AG10803 (cell line): ENCODE measurements around the gene BIN1.

Experiments used
- DNase-seq: peaks from one replicate; pipeline ENCODE4 v3.0.0; 2010; ENCODE audit warnings: low read depth
- H3K4me3 ChIP-seq: 2 replicates; pipeline ENCODE4 v1.5.1; 2011; ENCODE audit warnings: mild to moderate bottlenecking, low read length, control low read depth
- CTCF ChIP-seq: conservative IDR thresholded peaks from 2 replicates; pipeline ENCODE4 v1.5.1; 2011; ENCODE audit warnings: mild to moderate bottlenecking, low read length, control low read depth, inconsistent platforms

The BIN1 gene

GRCh38 chr2:127133793-127134192 is 26.8 kb upstream of the BIN1 start:
- H3K4me3 ChIP-seq = no peak overlapping the region
- DNase-seq = no peak
- TF ChIP-seq CTCF = no peak

- peak; percentile 22; the same call in 1 of the 2 replicates for TF ChIP-seq CTCF
- DNase-seq = no peak
- no peak overlapping the region for H3K4me3 ChIP-seq
Measured at GRCh38 chr2:127130421-127130820, 23.5 kb upstream of the BIN1 start.

- DNase-seq = no peak
- no peak for TF ChIP-seq CTCF
- H3K4me3 ChIP-seq = no peak overlapping the region
Measured at GRCh38 chr2:127129937-127130336, 23.0 kb upstream of the BIN1 start.

GRCh38 chr2:127128445-127128904 is 21.5 kb upstream of the BIN1 start:
- no peak for DNase-seq
- TF ChIP-seq CTCF = no peak
- H3K4me3 ChIP-seq = no peak overlapping the region

GRCh38 chr2:127125821-127126220 is 18.9 kb upstream of the BIN1 start:
- DNase-seq = no peak
- H3K4me3 ChIP-seq = no peak overlapping the region
- TF ChIP-seq CTCF = no peak

GRCh38 chr2:127124426-127124825 is 17.5 kb upstream of the BIN1 start:
- no peak for DNase-seq
- no peak for TF ChIP-seq CTCF
- H3K4me3 ChIP-seq = no peak overlapping the region

- no peak for TF ChIP-seq CTCF
- DNase-seq = no peak
Measured at GRCh38 chr2:127122361-127123027, 15.5 kb upstream of the BIN1 start.

More at GRCh38 chr2:127122361-127123027, 15.5 kb upstream of the BIN1 start:
- H3K4me3 ChIP-seq = no peak overlapping the region
